Keratinocyte (primary cell): Measurements from ENCODE around the gene EML2.

Experiments used
- CTCF ChIP-seq, 3 experiments: IDR thresholded peaks in 1 of 3; conservative IDR thresholded peaks in 1 of 3; optimal IDR thresholded peaks in 1 of 3; 2 replicates in 2 of 3; 3 replicates in 1 of 3; pipeline versions ENCODE3 to v1.5.1; 2011; ENCODE audit warnings: low read length in 3 of 3, mild to moderate bottlenecking in 3 of 3, moderate library complexity in 2 of 3, control low read depth in 1 of 3, inconsistent platforms in 1 of 3; ENCODE audit not compliant: insufficient read depth in 2 of 3; ENCODE audit errors: extremely low read depth in 1 of 3
- EZH2 ChIP-seq: IDR thresholded peaks from one replicate; pipeline ENCODE4 v1.6.1; 2012; ENCODE audit warnings: inconsistent platforms, mild to moderate bottlenecking, low read length, moderate library complexity

GRCh38 chr19:45568732-45569131 is 70.5 kb downstream of the EML2 start:
- no peak for TF ChIP-seq CTCF (optimal IDR thresholded peaks at IDR 0.05 in 1 of 3, IDR thresholded peaks at IDR 0.05 in 1 of 3, conservative IDR thresholded peaks at IDR 0.05 in 1 of 3; ENCODE audit: extremely low read depth in 1 of 3, insufficient read depth in 2 of 3, low read length in 3 of 3)
- TF ChIP-seq EZH2, result no peak
